ENCODE measurements around the gene NKD2.
"Not testable (repeated sequence)": the region's sequence is repeated elsewhere in the genome, so short reads cannot be mapped to it uniquely, and the experiment has no call there.

Gene NKD2

GRCh38 chr5:1058083-1058945 is 49.7 kb downstream of the NKD2 start:
- DNase-seq (ENCODE audit: low spot score) = no peak

GRCh38 chr5:1058988-1059883 is 50.6 kb downstream of the NKD2 start:
- DNase-seq (ENCODE audit: low spot score) = no peak

GRCh38 chr5:1059884-1060263 is 51.3 kb downstream of the NKD2 start:
- DNase-seq (ENCODE audit: low spot score) = no peak

GRCh38 chr5:1060535-1060981 is 52.0 kb downstream of the NKD2 start:
- DNase-seq (ENCODE audit: low spot score) = no peak

- DNase-seq (ENCODE audit: low spot score) = not testable (repeated sequence)
These were observed 52.7 kb downstream of the NKD2 start for GRCh38 chr5:1061292-1061691.

GRCh38 chr5:1061916-1062315 is 53.3 kb downstream of the NKD2 start:
- DNase-seq (ENCODE audit: low spot score) = no peak

GRCh38 chr5:1062761-1063568 is 54.4 kb downstream of the NKD2 start:
- no peak for DNase-seq (ENCODE audit: low spot score)

- no peak for DNase-seq (ENCODE audit: low spot score)
These were observed 55.2 kb downstream of the NKD2 start for GRCh38 chr5:1063661-1064382.

GRCh38 chr5:1064383-1065142 is 56.0 kb downstream of the NKD2 start:
- no peak for DNase-seq (ENCODE audit: low spot score)

- DNase-seq (ENCODE audit: low spot score) = no peak
These were observed 56.6 kb downstream of the NKD2 start for GRCh38 chr5:1065143-1065750.

GRCh38 chr5:1065891-1066650 is 57.5 kb downstream of the NKD2 start:
- DNase-seq (ENCODE audit: low spot score) = no peak

- DNase-seq (ENCODE audit: low spot score) = no peak
These were observed 58.1 kb downstream of the NKD2 start for GRCh38 chr5:1066676-1067075.

GRCh38 chr5:1067141-1068121 is 58.8 kb downstream of the NKD2 start:
- DNase-seq (ENCODE audit: low spot score) = no peak

- no peak for DNase-seq (ENCODE audit: low spot score)
These were observed 59.7 kb downstream of the NKD2 start for GRCh38 chr5:1068204-1068894.

GRCh38 chr5:1068895-1069719 is 60.5 kb downstream of the NKD2 start:
- no peak for DNase-seq (ENCODE audit: low spot score)

GRCh38 chr5:1069720-1070088 is 61.1 kb downstream of the NKD2 start:
- no peak for DNase-seq (ENCODE audit: low spot score)
